Heart left ventricle (tissue), 16 donors: ENCODE results near the gene PRSS1. TPM values are rescaled to one million over a fixed set of nuclear protein-coding genes. Genes with fewer than 3 reads are reported as not detected.

Experiments used
- ATAC-seq, 4 donors: fragments of 200-7000 bp; cut with Tn5 transposase; one replicate each; pipeline ENCODE4 v1.9.1; 2020 to 2022; ENCODE audit warnings: moderate library complexity in 4 of 4, mild to moderate bottlenecking in 3 of 4, moderate number of reproducible peaks in 1 of 4
- DNase-seq, 5 donors: peaks; one replicate each; pipeline ENCODE4 v3.0.0-alpha.2; 2020
- H3K27ac ChIP-seq, 12 donors: fragments of 200-600 bp; sonication (generic) in 4 of 12; one replicate each; pipeline versions ENCODE4 v1.5.0 to v1.8.0; 2016 to 2022; ENCODE audit warnings: mild to moderate bottlenecking in 2 of 12
- H3K27me3 ChIP-seq, 9 donors: fragments of 200-600 bp; sonication (generic) in 2 of 9; one replicate each; pipeline versions ENCODE4 v1.5.1 to v1.8.0; 2016 to 2022; ENCODE audit warnings: mild to moderate bottlenecking in 3 of 9
- H3K36me3 ChIP-seq, 9 donors: fragments of 200-600 bp; sonication (generic) in 2 of 9; one replicate each; pipeline versions ENCODE4 v1.5.0 to v1.8.0; 2018 to 2022; ENCODE audit warnings: mild to moderate bottlenecking in 2 of 9
- H3K4me1 ChIP-seq, 12 donors: fragments of 200-600 bp; sonication (generic) in 4 of 12; one replicate each; pipeline versions ENCODE4 v1.5.0 to v1.8.0; 2016 to 2022; ENCODE audit warnings: mild to moderate bottlenecking in 3 of 12
- H3K4me3 ChIP-seq, 12 donors: fragments of 200-600 bp; sonication (generic) in 4 of 12; one replicate each; pipeline versions ENCODE4 v1.5.0 to v1.8.0; 2017 to 2022; ENCODE audit warnings: mild to moderate bottlenecking in 9 of 12, moderate library complexity in 4 of 12
- H3K9me3 ChIP-seq, 12 donors: fragments of 200-600 bp; sonication (generic) in 4 of 12; one replicate each; pipeline versions ENCODE4 v1.5.0 to v1.8.0; 2016 to 2022; ENCODE audit warnings: mild to moderate bottlenecking in 1 of 12
- CTCF ChIP-seq, 12 donors: fragments of 200-600 bp; sonication (generic) in 4 of 12; IDR thresholded peaks; one replicate each; pipeline versions ENCODE4 v1.5.0 to v1.8.0; 2018 to 2022; ENCODE audit warnings: antibody characterized with exemption in 12 of 12, mild to moderate bottlenecking in 5 of 12
- POLR2A ChIP-seq, 2 donors: fragments of 450-650 bp; IDR thresholded peaks; one replicate each; pipeline ENCODE4 v1.6.1; 2017; ENCODE audit warnings: antibody characterized with exemption in 2 of 2, mild to moderate bottlenecking in 2 of 2, moderate library complexity in 2 of 2
- WGBS, 4 donors: extraction: QIAGEN DNeasy Blood & Tissue Kit in 2 of 4; methylation state at CpG; one replicate each; pipeline versions ENCODE4 v1.1.5 to v1.1.7; 2013 to 2018; 5-methylcytosine and 5-hydroxymethylcytosine counted together
- intact Hi-C, 10 donors: fragments of 100-400 bp; cut with DNase I; formaldehyde crosslinking; loops; one replicate each; pipeline versions ENCODE4 v1.11.1 to v1.14.2; 2022
- polyA plus RNA-seq, 2 donors: library from polyadenylated mRNA; stranded (reverse); fragments of 200-250 nt; gene quantifications; one replicate each; pipeline ENCODE4 v1.2.3, GENCODE V29; 2013
- total RNA-seq, 9 donors: library from RNA; depleted of rRNA in 2 of 9; stranded (reverse); fragments of >200 nt in 2 of 9; fragmentation: NEBNext Ultra II Directional in 3 of 9; extraction: Animal tissue kit (Norgen Biotek cat#: 25700) in 3 of 9; gene quantifications; one replicate each; pipeline versions ENCODE4 v1.1.0 to v1.2.4, GENCODE V29; 2016 to 2023
- donor health status: ischemic (EF 13 %, LVEDD 7.1; RV severe dilation, severe dysfunction).
- donor health status: healthy with polysubstance abuse.
- donor health status: DM: no; HTN: yes; CAD: no.
- donor health status: DM: no; HTN: no; CAD: no.
- donor health status: ischemic (EF 25% LVEDD 6.9; RV normal size, moderate dysfunction).
- donor health status: ischemic (EF 25% LVEDD 5.7; RV mildly dilated, moderate dysfunction).
- donor health status: healthy.
- donor health status: DM: yes; HTN: yes; CAD: no.
- donor health status: ischemic (EF 35%, LVEDD 5.7; RV mildly dilated, moderate dysfunction).
- donor health status: nonischemic (EF 11% LVEDD 7.7; RV severe dilation, severe dysfunction).
- donor health status: DM: yes; HTN: yes; CAD: no.
- donor health status: PGD.
- donor health status: ischemic (EF 29% LVEDD 5.4; RV normal size, mild dysfunction).
- donor health status: nonischemic (EF 23%, LVEDD 6.1; RV moderate dilation, normal function).

The PRSS1 gene
- total and polyA plus RNA-seq, 11 donors: 1.3 to 4.3 (median 3.0) TPM; not detected in 5

DNA sequence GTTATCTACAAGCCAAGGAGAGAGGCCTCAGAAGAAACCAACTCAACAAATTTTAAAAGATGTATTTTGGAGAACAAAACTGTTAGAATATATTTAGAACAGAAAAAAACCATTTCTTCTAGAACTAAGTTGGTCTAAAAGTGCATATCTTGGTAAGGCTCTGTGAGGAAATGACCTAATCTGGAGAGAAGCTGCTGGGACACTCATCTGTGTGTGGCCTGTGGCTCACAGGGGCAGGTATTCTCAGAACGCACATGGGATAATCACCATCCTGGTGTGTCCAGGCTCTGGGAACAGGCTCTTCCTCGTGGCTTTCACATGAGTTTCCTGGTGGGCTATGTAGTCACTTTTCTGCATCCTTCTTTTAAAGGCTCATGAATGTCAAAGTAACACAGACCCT, 38.1 kb upstream of the PRSS1 start:
- 21 to 46% (median 39%) methylated on average over 2 of the region's 2 CpGs for WGBS, 4 donors
- intact Hi-C loops: loop anchor here in 6 of 10 donors (5.0 to 10.0 kb wide), 3 partner anchors 71 to 614 kb away; no protein-coding TSS in a partner anchor

DNA sequence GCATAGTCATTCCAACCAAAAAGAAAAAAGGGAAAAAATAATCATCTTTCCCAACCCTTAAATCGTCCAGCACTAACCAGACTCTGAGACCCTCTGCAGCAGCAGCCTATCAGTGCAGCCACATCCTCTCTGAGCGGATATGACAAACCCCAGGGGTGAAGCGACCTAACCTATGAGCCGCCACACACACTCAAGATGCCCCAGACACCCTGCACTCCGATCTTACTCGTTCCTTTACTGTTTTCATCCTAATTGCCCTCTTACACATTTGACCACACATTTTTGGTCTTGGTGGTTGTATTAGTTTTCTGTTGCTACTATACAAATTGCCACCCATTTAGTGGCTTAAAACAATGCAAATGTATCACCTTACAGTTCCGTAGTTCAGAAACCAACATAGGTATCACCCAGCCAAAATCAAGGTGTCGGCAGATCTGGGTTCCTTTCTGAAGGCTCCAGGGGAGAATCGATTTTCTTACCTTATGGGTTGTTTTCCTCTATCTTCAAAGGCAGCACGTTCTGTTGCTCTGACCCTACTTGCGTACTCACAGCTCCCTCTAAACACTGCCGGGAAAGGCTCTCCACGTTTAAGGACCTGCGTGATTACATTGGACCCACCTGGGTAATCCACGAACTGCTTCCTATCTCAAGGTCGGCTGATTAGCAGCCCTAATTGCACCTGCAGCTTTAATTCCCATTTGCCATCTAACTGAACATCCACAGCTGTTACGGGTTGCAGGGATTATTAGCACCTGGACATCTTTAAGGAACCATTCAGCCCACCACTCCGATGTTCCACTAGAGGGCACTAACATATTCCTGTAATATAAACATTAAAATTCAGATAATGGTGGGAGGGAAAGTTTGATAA, 37.3 kb upstream of the PRSS1 start:
- H3K27me3 ChIP-seq: peaks cover 0 to 4% (median 0%) of the 10 kb centered on the region in 9 donors
- H3K36me3 ChIP-seq: no peaks in the 10 kb centered on the region
- ATAC-seq (peak in 1 of 4 donors; percentile 26), DNase-seq (no peak)
- H3K9me3 ChIP-seq: no peaks in the 10 kb centered on the region
- H3K4me3 ChIP-seq: no peak overlapping the region
- 51 to 59% (median 56%) methylated on average over 18 of the region's 18 CpGs for WGBS, 4 donors
- intact Hi-C loops: loop anchor here in 9 of 10 donors (1.0 to 10.0 kb wide), 5 partner anchors 70 to 613 kb away; no protein-coding TSS in a partner anchor
- H3K4me1 ChIP-seq: no peaks in the 10 kb centered on the region
- peak; percentile 30 to 67 (median 57) for TF ChIP-seq CTCF (IDR thresholded peaks at IDR 0.05)
- no peak for TF ChIP-seq POLR2A (IDR thresholded peaks at IDR 0.05)
- peak overlapping the region in 1 of 12 donors; percentile 49 for H3K27ac ChIP-seq

More for the DNA sequence above, 38.1 kb upstream of the PRSS1 start:
- no peak for DNase-seq
- Histone ChIP-seq H3K4me3 (no peak overlapping the region), H3K9me3 (no peaks in the 10 kb centered on the region), H3K27ac (no peak overlapping the region), H3K4me1 (no peaks in the 10 kb centered on the region), H3K27me3 (peaks cover 0 to 4% (median 0%) of the 10 kb centered on the region in 9 donors), H3K36me3 (no peaks in the 10 kb centered on the region)
- ATAC-seq: no peak
- TF ChIP-seq POLR2A (IDR thresholded peaks at IDR 0.05) (no peak), CTCF (IDR thresholded peaks at IDR 0.05) (no peak)

GRCh38 chr7:142712617-142712957, 36.7 kb upstream of the PRSS1 start:
- H3K4me1 ChIP-seq: no peaks in the 10 kb centered on the region
- DNase-seq: no peak
- intact Hi-C loops: loop anchor here in 9 of 10 donors (1.0 to 10.0 kb wide), 5 partner anchors 70 to 612 kb away; no protein-coding TSS in a partner anchor

More at GRCh38 chr7:142712617-142712957, 36.7 kb upstream of the PRSS1 start:
- Histone ChIP-seq H3K27ac (no peak overlapping the region), H3K27me3 (peaks cover 0 to 4% (median 0%) of the 10 kb centered on the region in 9 donors), H3K36me3 (no peaks in the 10 kb centered on the region), H3K4me3 (no peak overlapping the region), H3K9me3 (no peaks in the 10 kb centered on the region)
- 79 to 88% (median 84%) methylated on average over 4 of the region's 4 CpGs for WGBS, 4 donors
- no peak for ATAC-seq
- peak in 1 of 12 donors; percentile 2 for TF ChIP-seq CTCF (IDR thresholded peaks at IDR 0.05)
- TF ChIP-seq POLR2A (IDR thresholded peaks at IDR 0.05): no peak
